Measurements from ENCODE around the gene ABR.

DNA sequence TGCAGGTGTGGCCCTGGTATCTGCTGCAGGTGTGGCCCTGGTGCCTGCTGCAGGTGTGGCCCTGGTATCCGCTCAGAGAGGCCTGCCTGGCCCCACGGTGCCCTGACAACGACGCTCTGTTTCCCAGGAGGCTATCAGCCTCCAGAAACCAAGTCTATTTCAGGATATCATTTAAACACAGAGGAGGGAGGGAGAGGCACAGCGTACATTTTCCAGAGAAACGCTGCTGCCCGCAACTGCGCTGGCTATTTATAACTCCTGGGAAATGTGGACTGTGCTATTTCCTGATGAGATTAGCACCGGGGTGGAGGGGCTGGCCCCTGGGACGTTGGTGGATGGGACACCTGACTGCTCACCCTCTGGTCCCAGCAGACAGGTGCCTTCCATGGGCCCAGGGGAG is 160.3 kb downstream of the ABR start:
- TF ChIP-seq, protein P1, sequence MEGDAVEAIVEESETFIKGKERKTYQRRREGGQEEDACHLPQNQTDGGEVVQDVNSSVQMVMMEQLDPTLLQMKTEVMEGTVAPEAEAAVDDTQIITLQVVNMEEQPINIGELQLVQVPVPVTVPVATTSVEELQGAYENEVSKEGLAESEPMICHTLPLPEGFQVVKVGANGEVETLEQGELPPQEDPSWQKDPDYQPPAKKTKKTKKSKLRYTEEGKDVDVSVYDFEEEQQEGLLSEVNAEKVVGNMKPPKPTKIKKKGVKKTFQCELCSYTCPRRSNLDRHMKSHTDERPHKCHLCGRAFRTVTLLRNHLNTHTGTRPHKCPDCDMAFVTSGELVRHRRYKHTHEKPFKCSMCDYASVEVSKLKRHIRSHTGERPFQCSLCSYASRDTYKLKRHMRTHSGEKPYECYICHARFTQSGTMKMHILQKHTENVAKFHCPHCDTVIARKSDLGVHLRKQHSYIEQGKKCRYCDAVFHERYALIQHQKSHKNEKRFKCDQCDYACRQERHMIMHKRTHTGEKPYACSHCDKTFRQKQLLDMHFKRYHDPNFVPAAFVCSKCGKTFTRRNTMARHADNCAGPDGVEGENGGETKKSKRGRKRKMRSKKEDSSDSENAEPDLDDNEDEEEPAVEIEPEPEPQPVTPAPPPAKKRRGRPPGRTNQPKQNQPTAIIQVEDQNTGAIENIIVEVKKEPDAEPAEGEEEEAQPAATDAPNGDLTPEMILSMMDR (IDR thresholded peaks at IDR 0.05; ENCODE audit: low read length): no peak
- no peak for TF ChIP-seq EZH2 (optimal IDR thresholded peaks at IDR 0.05; ENCODE audit: low read depth, low read length)
- no peak for TF ChIP-seq EZH2phosphoT487 (IDR thresholded peaks at IDR 0.05; ENCODE audit: low read length)

Measured in MM.1S (cell line).